GM18502 (cell line): ENCODE measurements around the gene MRFAP1.
A peak's percentile ranks its signal among the peaks of the same experiment; 100 is the strongest.

ENCODE experiments used
- ATAC-seq: cut with Tn5 transposase; IDR thresholded peaks from one replicate; pipeline ENCODE4 v1.9.1; 2021; ENCODE audit warnings: mild to moderate bottlenecking; ENCODE audit not compliant: unreplicated experiment, poor library complexity

Gene MRFAP1

GRCh38 chr4:6688879-6689505, 48.5 kb downstream of the MRFAP1 start:
- peak; percentile 85 for ATAC-seq

- ATAC-seq = no peak
Measured at GRCh38 chr4:6689506-6689960, 49.0 kb downstream of the MRFAP1 start.
